NCI-H2196 (cell line): ENCODE data around the gene FAM110D.

Experiments used
- DNase-seq: peaks from one replicate; lab custom pipeline; 2025; ENCODE audit not compliant: unreplicated experiment; lab: John Stamatoyannopoulos, UW

Gene FAM110D

GRCh38 chr1:26184086-26184485 is 25.2 kb downstream of the FAM110D start:
- no peak for DNase-seq

GRCh38 chr1:26184883-26185282 is 26.0 kb downstream of the FAM110D start:
- DNase-seq, result no peak

- no peak for DNase-seq
Measured at GRCh38 chr1:26187882-26188281, 29.0 kb downstream of the FAM110D start.

- DNase-seq, result no peak
Measured at GRCh38 chr1:26188477-26188876, 29.6 kb downstream of the FAM110D start.

- DNase-seq, result no peak
Measured at GRCh38 chr1:26189331-26189730, 30.5 kb downstream of the FAM110D start.

GRCh38 chr1:26189751-26190275 is 30.9 kb downstream of the FAM110D start:
- no peak for DNase-seq

GRCh38 chr1:26190373-26190987 is 31.6 kb downstream of the FAM110D start, which contains the start of gene CATSPER4:
CATSPER4 (plus strand) TSS chr1:26190602; CDS start chr1:26190628, 26 bp downstream.
- no peak for DNase-seq

- no peak for DNase-seq
Measured at GRCh38 chr1:26191739-26192138, 32.9 kb downstream of the FAM110D start.

GRCh38 chr1:26195805-26196204 is 36.9 kb downstream of the FAM110D start:
- DNase-seq, result no peak

- no peak for DNase-seq
Measured at GRCh38 chr1:26197301-26197700, 38.4 kb downstream of the FAM110D start.

- DNase-seq, result no peak
Measured at GRCh38 chr1:26197813-26198212, 38.9 kb downstream of the FAM110D start.

GRCh38 chr1:26200413-26200812 is 41.5 kb downstream of the FAM110D start:
- DNase-seq, result no peak

GRCh38 chr1:26203642-26204318 is 44.9 kb downstream of the FAM110D start:
- DNase-seq, result no peak

GRCh38 chr1:26210147-26210870 is 51.4 kb downstream of the FAM110D start:
- no peak for DNase-seq

GRCh38 chr1:26212726-26213125 is 53.8 kb downstream of the FAM110D start:
- DNase-seq, result no peak

- DNase-seq, result no peak
Measured at GRCh38 chr1:26213335-26213905, 54.5 kb downstream of the FAM110D start.
